H1 (cell line): ENCODE results near the gene GMEB2. TPM values are rescaled to one million over a fixed set of nuclear protein-coding genes. Genes with fewer than 3 reads are reported as not detected.

Experiments used
- CTCF ChIA-PET: fragments of 300-600 bp; sonication (Branson Sonifier 250); formaldehyde crosslinking; loops from one replicate; lab custom pipeline; 2021; ENCODE audit not compliant: partially characterized antibody; lab: Charles Lee
- POLR2A ChIA-PET: fragments of 300-600 bp; sonication (Branson Sonifier 250); formaldehyde crosslinking; loops from one replicate; lab custom pipeline; 2021; ENCODE audit warnings: inconsistent platforms; ENCODE audit not compliant: partially characterized antibody; lab: Charles Lee
- DNase-seq, 2 experiments: peaks; one replicate each; pipeline versions ENCODE4 v3.0.0 to v3.0.0-alpha.2; 2010 to 2022; ENCODE audit warnings: low spot score in 2 of 2, low read depth in 1 of 2, mixed read lengths in 1 of 2
- FAIRE-seq: peaks from 2 replicates; lab custom pipeline; 2011; peaks lifted over from hg19 to GRCh38; lab: Jason Lieb, UNC
- H2AFZ ChIP-seq: 2 replicates; pipeline ENCODE4 v1.8.1; 2012; ENCODE audit warnings: low read length, inconsistent platforms
- H2AK5ac ChIP-seq: 2 replicates; pipeline ENCODE4 v1.6.1; 2013; ENCODE audit warnings: low read depth, low read length
- H2BK120ac ChIP-seq: replicated peaks from 2 replicates; pipeline ENCODE3; 2013; ENCODE audit warnings: low read depth, low read length, inconsistent platforms
- H2BK12ac ChIP-seq: 2 replicates; pipeline ENCODE4 v1.6.1; 2013; ENCODE audit warnings: low read depth, low read length
- H2BK15ac ChIP-seq: 2 replicates; pipeline ENCODE4 v1.6.1; 2013; ENCODE audit warnings: low read length
- H2BK20ac ChIP-seq: 2 replicates; pipeline ENCODE4 v1.6.1; 2013; ENCODE audit warnings: low read length
- H2BK5ac ChIP-seq: 2 replicates; pipeline ENCODE4 v1.6.1; 2013; ENCODE audit warnings: low read depth, low read length
- H3K14ac ChIP-seq: 2 replicates; pipeline ENCODE4 v1.6.1; 2013; ENCODE audit warnings: inconsistent platforms; ENCODE audit not compliant: insufficient read length
- H3K18ac ChIP-seq: 2 replicates; pipeline ENCODE4 v1.6.1; 2013; ENCODE audit warnings: low read length; ENCODE audit errors: extremely low read depth
- H3K23ac ChIP-seq: 2 replicates; pipeline ENCODE4 v1.6.1; 2013; ENCODE audit warnings: inconsistent platforms; ENCODE audit not compliant: insufficient read length
- H3K23me2 ChIP-seq: 2 replicates; pipeline ENCODE4 v1.6.1; 2013; ENCODE audit warnings: low read depth, low read length
- H3K27ac ChIP-seq: 2 replicates; pipeline ENCODE4 v1.6.1; 2011; ENCODE audit warnings: low read depth, low read length, inconsistent platforms
- H3K27me3 ChIP-seq, 4 experiments: replicated peaks in 1 of 4; 1 replicate in 1 of 4; 2 replicates in 3 of 4; pipeline versions ENCODE4 v1.6.1 to v1.8.1; 2011 to 2013; ENCODE audit warnings: low read length in 3 of 4, mild to moderate bottlenecking in 3 of 4, inconsistent platforms in 2 of 4, mixed read lengths in 2 of 4, moderate library complexity in 1 of 4; ENCODE audit not compliant: control insufficient read depth in 3 of 4, insufficient read depth in 3 of 4; ENCODE audit errors: extremely low read depth in 1 of 4
- H3K36me3 ChIP-seq, 4 experiments: 2 replicates each; pipeline versions ENCODE4 v1.6.1 to v1.8.1; 2011 to 2013; ENCODE audit warnings: mild to moderate bottlenecking in 4 of 4, low read length in 3 of 4, moderate library complexity in 2 of 4, control low read depth in 1 of 4, inconsistent platforms in 1 of 4; ENCODE audit not compliant: insufficient read depth in 4 of 4, control insufficient read depth in 2 of 4
- H3K4ac ChIP-seq: replicated peaks from 2 replicates; pipeline ENCODE3; 2013; ENCODE audit warnings: low read length, low read depth, mixed read lengths, inconsistent platforms; ENCODE audit not compliant: insufficient read length
- H3K4me1 ChIP-seq, 4 experiments: replicated peaks in 1 of 4; 1 replicate in 1 of 4; 2 replicates in 3 of 4; pipeline versions ENCODE4 v1.6.1 to v1.8.1; 2011 to 2013; ENCODE audit warnings: low read length in 3 of 4, inconsistent platforms in 2 of 4, mixed read lengths in 1 of 4; ENCODE audit not compliant: insufficient read depth in 4 of 4, control insufficient read depth in 3 of 4
- H3K4me2 ChIP-seq, 2 experiments: 2 replicates each; pipeline versions ENCODE4 v1.6.1 to v1.8.1; 2011 to 2013; ENCODE audit warnings: low read depth in 2 of 2, low read length in 2 of 2, control low read depth in 1 of 2, inconsistent platforms in 1 of 2, mild to moderate bottlenecking in 1 of 2; ENCODE audit not compliant: insufficient read depth in 1 of 2
- H3K4me3 ChIP-seq, 4 experiments: fragments of 200-600, 300-600 bp in 1 of 4; sonication (generic), shearing (Covaris generic), sonication (Bioruptor Twin) in 1 of 4; 2 replicates each; pipeline versions ENCODE4 v1.5.1 to v1.8.1; 2011 to 2016; ENCODE audit warnings: low read length in 4 of 4, low read depth in 3 of 4, control low read depth in 2 of 4, inconsistent platforms in 2 of 4, mild to moderate bottlenecking in 2 of 4, mixed read lengths in 1 of 4, moderate library complexity in 1 of 4; ENCODE audit not compliant: insufficient read depth in 2 of 4; ENCODE audit errors: extremely low read depth in 1 of 4
- H3K56ac ChIP-seq: replicated peaks from 2 replicates; pipeline ENCODE3; 2013; ENCODE audit warnings: low read depth, mild to moderate bottlenecking, mixed read lengths, low read length, inconsistent platforms; ENCODE audit not compliant: insufficient read length
- H3K79me1 ChIP-seq: 2 replicates; pipeline ENCODE4 v1.6.1; 2013; ENCODE audit warnings: low read depth, low read length, control low read depth
- H3K79me2 ChIP-seq, 2 experiments: 2 replicates each; pipeline versions ENCODE4 v1.6.1 to v1.8.1; 2012 to 2013; ENCODE audit warnings: low read length in 2 of 2, mild to moderate bottlenecking in 2 of 2, inconsistent platforms in 1 of 2; ENCODE audit not compliant: insufficient read depth in 2 of 2, control insufficient read depth in 1 of 2
- H3K9ac ChIP-seq, 4 experiments: replicated peaks in 1 of 4; 1 replicate in 1 of 4; 2 replicates in 3 of 4; pipeline versions ENCODE4 v1.6.1 to v1.8.1; 2011 to 2013; ENCODE audit warnings: low read depth in 3 of 4, low read length in 3 of 4, control low read depth in 2 of 4, mild to moderate bottlenecking in 2 of 4, moderate library complexity in 2 of 4, inconsistent platforms in 1 of 4; ENCODE audit errors: extremely low read depth in 1 of 4
- H3K9me3 ChIP-seq, 2 experiments: 2 replicates each; pipeline versions ENCODE4 v1.6.1 to v1.8.1; 2012 to 2013; ENCODE audit warnings: mild to moderate bottlenecking in 2 of 2, moderate library complexity in 2 of 2, control low read depth in 1 of 2, inconsistent platforms in 1 of 2, low read depth in 1 of 2, low read length in 1 of 2, mixed read lengths in 1 of 2; ENCODE audit not compliant: insufficient read depth in 2 of 2
- H4K20me1 ChIP-seq, 2 experiments: replicated peaks in 1 of 2; 2 replicates each; pipeline versions ENCODE3 to v1.8.1; 2011 to 2013; ENCODE audit warnings: inconsistent platforms in 2 of 2, low read length in 2 of 2, mild to moderate bottlenecking in 1 of 2; ENCODE audit not compliant: insufficient read depth in 2 of 2, control insufficient read depth in 1 of 2
- H4K5ac ChIP-seq: 2 replicates; pipeline ENCODE4 v1.6.1; 2013; ENCODE audit warnings: low read length, low read depth, mixed read lengths, inconsistent platforms; ENCODE audit not compliant: insufficient read length
- H4K8ac ChIP-seq: 2 replicates; pipeline ENCODE4 v1.8.0; 2013; ENCODE audit warnings: mild to moderate bottlenecking, moderate library complexity, low read length, inconsistent platforms; ENCODE audit not compliant: insufficient read depth; ENCODE audit errors: extremely low read depth
- H4K91ac ChIP-seq: replicated peaks from 2 replicates; pipeline ENCODE3; 2013; ENCODE audit warnings: low read length, mixed read lengths, inconsistent platforms; ENCODE audit not compliant: insufficient read length
- ASH2L ChIP-seq: fragments of 200-600, 300-600 bp; sonication (generic); IDR thresholded peaks from one replicate; pipeline ENCODE4 v1.7.1; 2017; ENCODE audit warnings: low read length
- CTBP2 ChIP-seq: IDR thresholded peaks from 2 replicates; pipeline ENCODE4 v1.7.0; 2011; ENCODE audit warnings: borderline replicate concordance, mild to moderate bottlenecking, moderate library complexity, mixed read lengths, low read length; ENCODE audit not compliant: insufficient read depth, insufficient read length
- GABPA ChIP-seq: IDR thresholded peaks from 2 replicates; pipeline ENCODE4 v1.6.1; 2011; ENCODE audit warnings: mild to moderate bottlenecking, low read length, moderate library complexity, borderline replicate concordance; ENCODE audit not compliant: insufficient read depth
- JUND ChIP-seq: IDR thresholded peaks from 2 replicates; pipeline ENCODE4 v1.6.1; 2011; ENCODE audit warnings: mild to moderate bottlenecking, improper control_type of control experiment, low read length
- KDM1A ChIP-seq: fragments of 200-600, 300-600 bp; sonication (generic); IDR thresholded peaks from 2 replicates; pipeline ENCODE4 v1.7.1; 2016; ENCODE audit warnings: mild to moderate bottlenecking, low read length, borderline replicate concordance
- KDM5A ChIP-seq: fragments of 200-600 bp; IDR thresholded peaks from 2 replicates; pipeline ENCODE4 v1.7.1; 2012; ENCODE audit warnings: mild to moderate bottlenecking, low read length, inconsistent platforms, mixed read lengths
- MAFK ChIP-seq: IDR thresholded peaks from 2 replicates; pipeline ENCODE4 v1.6.1; 2012; ENCODE audit warnings: low read depth, mild to moderate bottlenecking, improper control_type of control experiment, low read length
- POLR2A ChIP-seq, 2 experiments: IDR thresholded peaks; 1 replicate in 1 of 2; 2 replicates in 1 of 2; pipeline ENCODE4 v1.6.1; 2011; ENCODE audit warnings: low read depth in 2 of 2, low read length in 2 of 2, mild to moderate bottlenecking in 2 of 2; ENCODE audit errors: control extremely low read depth in 1 of 2
- RNF2 ChIP-seq: fragments of 200-900, 300-1000 bp; sonication (generic); IDR thresholded peaks from 2 replicates; pipeline ENCODE4 v1.7.1; 2016; ENCODE audit warnings: borderline replicate concordance, low read depth, mild to moderate bottlenecking, antibody characterized with exemption, low read length; ENCODE audit not compliant: poor library complexity, severe bottlenecking; ENCODE audit errors: missing control alignments
- SIX5 ChIP-seq: IDR thresholded peaks from 2 replicates; pipeline ENCODE4 v1.6.1; 2011; ENCODE audit warnings: mild to moderate bottlenecking, low read depth, low read length
- SP4 ChIP-seq: IDR thresholded peaks from 2 replicates; pipeline ENCODE4 v1.6.1; 2012; ENCODE audit warnings: low read length, inconsistent platforms
- SRF ChIP-seq: IDR thresholded peaks from 2 replicates; pipeline ENCODE4 v1.6.1; 2011; ENCODE audit warnings: mild to moderate bottlenecking, low read depth, low read length, moderate library complexity
- TAF1 ChIP-seq: IDR thresholded peaks from 2 replicates; pipeline ENCODE4 v1.6.1; 2011; ENCODE audit warnings: mild to moderate bottlenecking, low read depth, low read length
- TBP ChIP-seq: IDR thresholded peaks from 2 replicates; pipeline ENCODE4 v1.6.1; 2011; ENCODE audit warnings: low read depth, low read length, improper control_type of control experiment
- WGBS, 2 experiments: shearing (Covaris generic) in 1 of 2; methylation state at CpG; one replicate each; pipeline versions ENCODE4 v1.1.6 to v1.1.7; 2013 to 2015; ENCODE audit warnings: low lambda C conversion rate in 2 of 2, mixed read lengths in 2 of 2, inconsistent platforms in 1 of 2, low coverage in 1 of 2, missing lambda C conversion rate in 1 of 2; ENCODE audit not compliant: insufficient replicate concordance in 2 of 2, insufficient coverage in 1 of 2, insufficient read length in 1 of 2; ENCODE audit errors: extremely low coverage in 1 of 2, missing lambda C conversion rate in 1 of 2; 5-methylcytosine and 5-hydroxymethylcytosine counted together
- polyA plus RNA-seq, 7 experiments: library from polyadenylated mRNA; depleted of rRNA in 3 of 7; stranded (reverse) in 5 of 7; unstranded in 2 of 7; fragments of >200 nt in 5 of 7; fragments of 200-250 nt in 2 of 7; gene quantifications; 1 replicate in 5 of 7; 2 replicates in 1 of 7; 4 replicates in 1 of 7; pipeline versions ENCODE4 v1.2.1 to v1.2.3, GENCODE V29; 2011 to 2013; ENCODE audit warnings: missing spikeins in 2 of 7, mixed read lengths in 2 of 7
- total RNA-seq: library from RNA; stranded (reverse); fragmentation: NEBNext Ultra II Directional; extraction: Animal tissue kit (Norgen Biotek cat#: 25700); gene quantifications from 2 replicates; pipeline ENCODE4 v1.2.1, GENCODE V29; 2021
- TF ChIP-seq, protein P1 (sequence below): IDR thresholded peaks from 2 replicates; pipeline ENCODE4 v1.6.1; 2012; ENCODE audit warnings: inconsistent platforms

GMEB2 gene
- total and polyA plus RNA-seq, 2 of the 8 experiments (the other 6 are each of a cell fraction or from before 2014, with no cell fraction given): 12.9 to 14.2 TPM

DNA sequence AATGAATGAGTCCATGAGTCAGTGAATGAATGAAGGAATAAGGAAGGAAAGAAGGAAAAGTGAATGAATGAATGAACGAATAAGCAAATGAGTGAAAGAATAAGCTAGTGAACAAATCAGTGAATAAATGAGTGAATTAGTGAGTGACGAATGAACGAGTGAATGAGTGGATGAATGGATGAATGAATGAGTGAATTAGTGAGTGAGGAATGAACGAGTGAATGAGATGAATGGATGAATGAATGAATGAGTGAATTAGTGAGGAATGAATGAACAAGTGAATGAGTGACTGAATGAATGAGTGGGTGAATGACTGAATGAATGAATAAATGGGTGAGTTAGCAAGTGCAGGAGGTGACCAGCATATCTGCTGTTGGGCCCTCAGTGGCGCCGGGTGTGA is 83.2 kb downstream of the GMEB2 start:
- no peak overlapping the region for H2BK12ac ChIP-seq
- H4K20me1 ChIP-seq: no peaks in the 10 kb centered on the region
- no peak overlapping the region for H3K4me2 ChIP-seq
- DNase-seq (no peak), FAIRE-seq (no peak)
- H2BK15ac ChIP-seq: no peak overlapping the region
- 80 to 100% methylated on average over 4 to 6 of the region's 6 CpGs for WGBS, 2 experiments
- H3K36me3 ChIP-seq: no peaks in the 10 kb centered on the region
- H2AK5ac ChIP-seq: no peak overlapping the region
- H3K4ac ChIP-seq: no peak overlapping the region
- no peak overlapping the region for H2BK120ac ChIP-seq
- H3K14ac ChIP-seq: no peak overlapping the region
- H4K5ac ChIP-seq: no peak overlapping the region
- TF ChIP-seq SRF (no peak), SP4 (no peak), SIX5 (no peak), GABPA (no peak), MAFK (no peak), KDM5A (no peak), CTBP2 (no peak), JUND (no peak), ASH2L (no peak), POLR2A (IDR thresholded peaks at IDR 0.05; ENCODE audit: control extremely low read depth in 1 of 2, low read depth in 2 of 2, low read length in 2 of 2) (no peak), TAF1 (no peak), RNF2 (no peak), KDM1A (no peak), TBP (no peak)
- TF ChIP-seq, protein P1, sequence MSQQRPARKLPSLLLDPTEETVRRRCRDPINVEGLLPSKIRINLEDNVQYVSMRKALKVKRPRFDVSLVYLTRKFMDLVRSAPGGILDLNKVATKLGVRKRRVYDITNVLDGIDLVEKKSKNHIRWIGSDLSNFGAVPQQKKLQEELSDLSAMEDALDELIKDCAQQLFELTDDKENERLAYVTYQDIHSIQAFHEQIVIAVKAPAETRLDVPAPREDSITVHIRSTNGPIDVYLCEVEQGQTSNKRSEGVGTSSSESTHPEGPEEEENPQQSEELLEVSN: no peak
- H3K9ac ChIP-seq: no peak overlapping the region
- ChIA-PET CTCF (interaction anchor here (0.8 to 1.3 kb wide), 5 partner anchors 9 to 434 kb away, joined by 3 to 4 read pairs (median 3); no protein-coding TSS in a partner anchor), POLR2A (interaction anchor here (1.2 to 2.3 kb wide), 2 partner anchors 9 kb away, joined by 3 to 7 read pairs; no protein-coding TSS in a partner anchor)
- H3K56ac ChIP-seq: no peak overlapping the region
- H3K27ac ChIP-seq: no peak overlapping the region
- no peaks in the 10 kb centered on the region for H3K23me2 ChIP-seq
- no peak overlapping the region for H4K8ac ChIP-seq
- no peaks in the 10 kb centered on the region for H3K9me3 ChIP-seq
- no peak overlapping the region for H4K91ac ChIP-seq
- H3K18ac ChIP-seq: no peak overlapping the region
- H3K79me1 ChIP-seq: no peaks in the 10 kb centered on the region
- no peaks in the 10 kb centered on the region for H3K79me2 ChIP-seq
- no peak overlapping the region for H2BK5ac ChIP-seq
- peaks cover 0 to 14% (median 8%) of the 10 kb centered on the region in 4 experiments; a peak in 6 of 7 replicates for H3K4me1 ChIP-seq
- no peak overlapping the region for H3K23ac ChIP-seq
- no peak overlapping the region for H2BK20ac ChIP-seq
- no peak overlapping the region for H3K4me3 ChIP-seq
- no peak overlapping the region for H2AFZ ChIP-seq
- H3K27me3 ChIP-seq: no peaks in the 10 kb centered on the region
